GM19099 (cell line): ENCODE measurements around the gene EIF6.
A peak's percentile ranks its signal among the peaks of the same experiment; 100 is the strongest.

Experiments
- POLR2A ChIP-seq: IDR thresholded peaks from 3 replicates; pipeline ENCODE4 v1.6.1; 2011; ENCODE audit warnings: low read depth; ENCODE audit not compliant: insufficient read length; ENCODE audit errors: extremely low read depth

EIF6 gene

GRCh38 chr20:35284267-35284991, at the start of gene EIF6:
EIF6 (minus strand) TSS chr20:35284772; CDS start chr20:35284487, 285 bp downstream.
- TF ChIP-seq POLR2A = peak; percentile 83

GRCh38 chr20:35333606-35334005, 49.0 kb upstream of the EIF6 start:
- TF ChIP-seq POLR2A = no peak

DNA sequence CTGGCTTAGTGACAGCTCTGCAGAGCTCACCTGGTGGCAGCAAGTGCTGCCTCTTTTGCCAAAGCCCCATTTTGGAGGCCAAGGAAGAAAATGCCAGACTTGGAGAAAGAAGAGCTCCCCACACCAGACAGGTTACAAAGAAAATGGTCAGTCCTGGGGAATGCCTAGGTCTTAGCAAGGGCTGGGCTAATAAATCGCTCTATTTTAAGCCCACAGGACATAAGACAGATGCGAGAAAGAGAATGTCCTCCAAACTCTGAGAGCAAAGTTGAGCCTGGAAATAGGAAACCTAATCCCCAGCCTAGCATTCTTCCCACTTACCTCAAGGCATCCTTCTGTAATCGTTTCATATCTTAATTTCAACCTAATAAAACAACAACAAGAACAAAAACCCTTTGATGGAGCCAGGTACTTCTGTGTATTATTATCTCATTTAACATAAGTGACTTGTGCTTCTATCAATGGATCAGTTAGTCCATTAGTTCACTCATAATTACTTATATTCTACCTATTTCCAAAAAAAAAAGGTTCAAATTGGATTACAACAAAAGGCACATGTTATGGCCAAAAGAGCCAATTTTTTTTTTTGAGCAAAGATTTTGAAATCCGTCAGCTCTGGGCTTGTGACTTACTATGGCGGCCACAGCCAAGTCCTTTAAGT, 48.1 kb upstream of the EIF6 start:
- TF ChIP-seq POLR2A = no peak

- no peak for TF ChIP-seq POLR2A
These were observed 45.0 kb upstream of the EIF6 start for GRCh38 chr20:35329435-35330139.

DNA sequence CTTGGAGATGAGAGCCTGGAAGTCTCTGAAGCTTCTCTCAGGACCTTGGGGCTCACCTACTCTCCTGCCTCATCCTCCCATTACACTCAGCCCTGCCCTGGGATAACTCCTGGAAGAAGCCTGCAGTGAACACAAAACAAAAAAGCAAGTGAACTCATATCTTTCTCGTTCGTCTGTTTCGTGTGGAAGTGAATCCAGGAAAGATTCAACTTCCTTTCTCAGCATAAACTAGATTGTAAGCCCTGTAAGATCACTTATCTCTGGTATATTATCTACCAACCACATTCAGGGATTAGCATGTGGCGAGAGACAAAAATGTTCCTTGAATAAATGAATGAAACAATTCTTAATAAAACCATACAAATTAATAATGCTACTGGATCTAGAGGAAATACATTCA, 44.1 kb upstream of the EIF6 start:
- no peak for TF ChIP-seq POLR2A

DNA sequence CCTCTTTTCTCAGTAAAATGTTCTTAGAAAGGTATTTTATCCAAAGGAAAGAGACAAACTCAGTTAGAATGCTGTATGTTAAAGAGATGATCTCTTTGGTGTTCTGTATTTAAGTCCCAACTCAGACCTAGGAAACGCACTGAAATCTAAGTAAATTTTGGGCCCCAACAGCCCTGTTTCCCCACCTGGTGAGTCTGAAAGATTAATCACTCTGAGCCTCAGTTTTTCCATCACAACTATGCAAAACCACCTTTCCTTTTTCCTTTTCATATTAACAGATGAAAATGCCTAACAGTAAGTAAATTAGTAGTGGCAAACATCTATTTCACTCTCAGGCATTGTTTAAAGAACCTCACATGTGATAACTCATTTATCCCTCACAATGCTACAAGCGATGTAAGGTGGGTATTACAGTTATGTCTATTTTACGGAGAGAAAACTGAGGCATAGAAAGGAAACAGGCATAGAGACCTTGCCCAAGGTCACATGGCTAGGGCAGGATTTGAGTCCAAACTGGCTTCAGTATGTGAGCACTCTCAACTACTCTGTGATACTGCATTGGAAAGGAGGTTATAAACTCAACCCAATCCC, 43.6 kb upstream of the EIF6 start:
- TF ChIP-seq POLR2A = no peak

- no peak for TF ChIP-seq POLR2A
These were observed 42.8 kb upstream of the EIF6 start for GRCh38 chr20:35327074-35327976.

GRCh38 chr20:35326740-35327073, 42.1 kb upstream of the EIF6 start:
- TF ChIP-seq POLR2A = no peak

DNA sequence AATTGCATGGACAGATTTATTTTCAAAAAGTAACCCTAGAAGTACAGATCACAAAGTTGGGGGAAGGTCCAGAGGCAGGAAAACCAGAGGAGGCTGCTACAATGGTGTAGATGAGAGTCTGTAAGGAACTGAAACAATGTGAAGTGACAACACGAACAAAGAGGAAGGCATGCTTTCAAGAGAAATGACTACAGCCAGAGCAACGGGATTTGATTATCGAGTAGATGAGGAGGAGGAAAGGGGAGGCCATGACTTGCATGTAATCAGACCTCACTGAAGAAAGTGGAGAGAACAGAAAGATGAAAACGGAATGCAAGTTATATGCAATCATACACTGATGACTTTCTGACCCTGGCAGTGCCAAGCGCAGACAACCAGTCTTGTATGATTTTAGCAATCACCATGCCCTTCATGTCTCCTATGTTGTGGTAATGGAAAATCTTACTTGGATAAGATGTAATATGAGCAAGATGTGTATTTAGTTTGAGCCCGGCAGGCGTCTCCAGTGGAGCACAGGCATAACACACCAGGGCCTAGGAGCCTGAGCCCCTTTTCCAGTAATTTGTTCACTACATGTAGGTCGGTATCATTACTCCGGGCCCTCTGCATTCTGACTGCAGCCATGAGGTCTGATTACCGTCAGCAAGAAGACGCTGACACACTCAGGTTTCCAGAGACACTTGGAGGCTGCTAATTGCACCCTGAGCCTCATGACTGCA, 41.6 kb upstream of the EIF6 start:
- TF ChIP-seq POLR2A = no peak

GRCh38 chr20:35325401-35325800, 40.8 kb upstream of the EIF6 start:
- TF ChIP-seq POLR2A = no peak

- no peak for TF ChIP-seq POLR2A
These were observed 36.0 kb upstream of the EIF6 start for GRCh38 chr20:35320396-35321126.

DNA sequence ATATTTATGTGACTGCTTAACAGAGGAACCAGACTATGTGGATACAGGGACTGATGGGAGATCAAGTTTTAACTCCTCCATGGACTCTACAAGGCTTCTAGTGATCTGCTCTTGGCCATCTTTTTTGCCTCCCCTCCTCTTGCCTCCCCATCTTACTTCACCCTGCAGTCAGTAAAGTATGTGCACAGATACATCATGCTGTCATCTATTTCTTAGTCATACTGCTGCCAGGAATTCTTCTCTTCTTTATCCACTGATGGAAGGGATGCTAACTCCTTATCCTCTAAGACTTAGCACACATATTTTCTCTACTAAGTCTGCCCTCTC, 35.3 kb upstream of the EIF6 start:
- no peak for TF ChIP-seq POLR2A

GRCh38 chr20:35319192-35319870, 34.8 kb upstream of the EIF6 start:
- no peak for TF ChIP-seq POLR2A

- TF ChIP-seq POLR2A = no peak
These were observed 34.1 kb upstream of the EIF6 start for GRCh38 chr20:35318502-35319157.
